Activated CD8-positive, alpha-beta T cell treated with anti-CD3 and anti-CD28 coated beads for 36 hours (primary cell): ENCODE data around the gene TRIM68. TPM values are rescaled to one million over a fixed set of nuclear protein-coding genes. Genes with fewer than 3 reads are reported as not detected.

ENCODE experiments used
- ATAC-seq: fragments of 200-7000 bp; cut with Tn5 transposase; one replicate; pipeline ENCODE4 v1.10.0; 2021; ENCODE audit warnings: mild to moderate bottlenecking, moderate library complexity
- CTCF ChIA-PET: fragments of 350-600 bp; sonication (Branson Sonifier 250); formaldehyde crosslinking; loops from one replicate; lab custom pipeline; 2021; ENCODE audit warnings: antibody characterized with exemption; lab: Charles Lee
- POLR2A ChIA-PET: fragments of 350-600 bp; sonication (Branson Sonifier 250); formaldehyde crosslinking; loops from one replicate; lab custom pipeline; 2021; ENCODE audit warnings: antibody characterized with exemption; lab: Charles Lee
- DNase-seq: peaks from one replicate; pipeline ENCODE4 v3.0.0-alpha.2; 2020
- H3K27ac Mint-ChIP-seq: one replicate; pipeline ENCODE4 v1.8.0; 2021; ENCODE audit warnings: mild to moderate bottlenecking, mixed read lengths
- H3K27me3 Mint-ChIP-seq: one replicate; pipeline ENCODE4 v1.8.0; 2021; ENCODE audit warnings: mixed read lengths
- H3K36me3 Mint-ChIP-seq: one replicate; pipeline ENCODE4 v1.8.0; 2021; ENCODE audit warnings: low read depth, mixed read lengths
- H3K4me1 Mint-ChIP-seq: one replicate; pipeline ENCODE4 v1.8.0; 2021; ENCODE audit warnings: low read depth, mixed read lengths
- H3K4me3 Mint-ChIP-seq: one replicate; pipeline ENCODE4 v1.8.0; 2021; ENCODE audit warnings: mild to moderate bottlenecking, moderate library complexity, mixed read lengths
- H3K9me3 Mint-ChIP-seq: one replicate; pipeline ENCODE4 v1.8.0; 2021; ENCODE audit warnings: mixed read lengths
- intact Hi-C: fragments of 100-400 bp; cut with micrococcal nuclease; formaldehyde crosslinking; loops from one replicate; pipeline ENCODE4 v1.10.0; 2022
- total RNA-seq, 2 experiments: library from RNA; stranded (reverse); gene quantifications; one replicate each; pipeline ENCODE4 v1.2.3, GENCODE V29; 2021
- TF ChIP-seq, protein P1 (sequence below): fragments of 200-600 bp; IDR thresholded peaks from one replicate; pipeline ENCODE4 v1.8.0; 2022; ENCODE audit warnings: antibody characterized with exemption, mild to moderate bottlenecking

TRIM68 gene
- total RNA-seq, 2 experiments from 2014 or later = 10.2 to 11.4 TPM

DNA sequence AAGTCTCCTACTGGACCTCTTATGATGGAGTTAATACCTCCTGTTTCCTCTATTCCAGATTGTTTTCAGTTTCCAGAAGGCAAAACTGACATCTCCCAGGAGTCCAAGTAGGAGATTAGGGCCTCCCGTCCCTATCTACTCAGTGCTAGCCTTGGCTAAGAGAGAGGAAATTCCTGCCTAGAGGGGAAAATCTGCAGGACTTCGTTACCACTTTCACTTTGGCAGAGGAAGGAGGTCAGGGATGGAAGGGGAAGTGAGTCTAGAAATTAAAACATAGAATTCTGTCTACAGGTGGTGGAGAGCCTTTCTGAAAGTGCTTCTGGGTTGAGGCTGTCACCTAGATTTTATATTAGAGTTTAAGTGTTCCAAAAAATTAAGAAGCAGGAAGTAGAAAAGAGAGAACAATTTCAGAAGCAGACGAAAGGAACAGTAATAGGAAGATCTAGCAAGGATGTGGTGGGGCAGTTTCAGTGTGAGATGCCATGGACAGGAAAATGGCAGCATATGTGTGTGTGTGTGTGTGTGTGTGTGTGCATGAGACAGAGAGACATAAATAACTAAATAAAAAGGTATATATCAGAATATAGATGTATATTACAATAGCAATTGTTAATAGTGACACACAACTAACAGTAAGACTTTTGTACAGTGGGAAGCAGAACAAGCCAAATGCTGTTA lies 2.4 kb upstream of the TRIM68 start:
- Mint-ChIP-seq H3K4me1 (peaks cover 33% of the 10 kb centered on the region), H3K27ac (peak overlapping the region; percentile 90), H3K27me3 (no peaks in the 10 kb centered on the region), H3K36me3 (no peaks in the 10 kb centered on the region), H3K9me3 (peaks cover 2% of the 10 kb centered on the region), H3K4me3 (peak overlapping the region; percentile 62)
- CTCF ChIA-PET = interaction anchor here (4.2 kb wide), 1 partner anchor 27 kb away, joined by 17 read pairs; the partner anchor contains the start of gene OR51D1
- peak; percentile 57 for DNase-seq
- TF ChIP-seq, protein P1, sequence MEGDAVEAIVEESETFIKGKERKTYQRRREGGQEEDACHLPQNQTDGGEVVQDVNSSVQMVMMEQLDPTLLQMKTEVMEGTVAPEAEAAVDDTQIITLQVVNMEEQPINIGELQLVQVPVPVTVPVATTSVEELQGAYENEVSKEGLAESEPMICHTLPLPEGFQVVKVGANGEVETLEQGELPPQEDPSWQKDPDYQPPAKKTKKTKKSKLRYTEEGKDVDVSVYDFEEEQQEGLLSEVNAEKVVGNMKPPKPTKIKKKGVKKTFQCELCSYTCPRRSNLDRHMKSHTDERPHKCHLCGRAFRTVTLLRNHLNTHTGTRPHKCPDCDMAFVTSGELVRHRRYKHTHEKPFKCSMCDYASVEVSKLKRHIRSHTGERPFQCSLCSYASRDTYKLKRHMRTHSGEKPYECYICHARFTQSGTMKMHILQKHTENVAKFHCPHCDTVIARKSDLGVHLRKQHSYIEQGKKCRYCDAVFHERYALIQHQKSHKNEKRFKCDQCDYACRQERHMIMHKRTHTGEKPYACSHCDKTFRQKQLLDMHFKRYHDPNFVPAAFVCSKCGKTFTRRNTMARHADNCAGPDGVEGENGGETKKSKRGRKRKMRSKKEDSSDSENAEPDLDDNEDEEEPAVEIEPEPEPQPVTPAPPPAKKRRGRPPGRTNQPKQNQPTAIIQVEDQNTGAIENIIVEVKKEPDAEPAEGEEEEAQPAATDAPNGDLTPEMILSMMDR = no peak
- POLR2A ChIA-PET = no interaction called here
- intact Hi-C loops = no loop called here
- no peak for ATAC-seq

DNA sequence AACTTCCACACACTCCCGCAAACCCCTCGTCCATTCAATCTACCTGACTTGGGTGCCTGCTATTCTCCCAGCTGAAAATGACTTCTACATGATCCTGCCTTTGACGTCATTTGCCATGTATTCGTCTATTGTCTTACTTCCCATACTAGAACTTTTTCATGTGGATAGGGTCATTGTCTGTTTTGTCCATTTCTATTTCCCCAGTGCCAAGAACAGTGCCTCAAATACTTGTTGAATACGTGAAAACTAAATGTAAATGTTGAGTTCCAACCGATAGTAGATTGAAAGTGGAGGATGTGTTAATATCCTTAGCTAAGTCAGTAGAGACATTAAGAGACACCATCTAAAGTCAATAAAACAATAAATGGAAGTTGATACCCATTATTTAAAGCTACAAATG lies 935 bp downstream of the TRIM68 start:
- peak overlapping the region; percentile 89 for H3K27ac Mint-ChIP-seq
- H3K36me3 Mint-ChIP-seq = no peaks in the 10 kb centered on the region
- H3K4me1 Mint-ChIP-seq = peaks cover 37% of the 10 kb centered on the region
- H3K27me3 Mint-ChIP-seq = no peaks in the 10 kb centered on the region
- intact Hi-C loops = no loop called here
- POLR2A ChIA-PET = interaction anchor here (0.5 to 1.7 kb wide), 2 partner anchors 15 to 1914 kb away, joined by 3 to 4 read pairs; no protein-coding TSS in a partner anchor
- CTCF ChIA-PET = interaction anchor here (1.1 to 4.2 kb wide), 5 partner anchors 30 to 421 kb away, joined by 3 to 17 read pairs (median 3); partner anchors contain the start of genes OR51D1 and TRIM21
- peaks cover 2% of the 10 kb centered on the region for H3K9me3 Mint-ChIP-seq
- DNase-seq = no peak
- TF ChIP-seq, protein P1 = no peak
- H3K4me3 Mint-ChIP-seq = peak overlapping the region; percentile 90
- ATAC-seq = no peak

- intact Hi-C loops = no loop called here
- Mint-ChIP-seq H3K27me3 (no peaks in the 10 kb centered on the region), H3K36me3 (no peaks in the 10 kb centered on the region), H3K4me1 (peaks cover 37% of the 10 kb centered on the region), H3K9me3 (peaks cover 2% of the 10 kb centered on the region), H3K27ac (no peak overlapping the region), H3K4me3 (peak overlapping the region; percentile 90)
- ChIA-PET CTCF (interaction anchor here (1.1 to 4.2 kb wide), 4 partner anchors 31 to 419 kb away, joined by 3 to 17 read pairs (median 4); partner anchors contain the start of genes OR51D1 and TRIM21), POLR2A (interaction anchor here (0.6 to 1.7 kb wide), 2 partner anchors 15 to 1235 kb away, joined by 3 to 4 read pairs; no protein-coding TSS in a partner anchor)
- no peak for DNase-seq
- TF ChIP-seq, protein P1 = no peak
- ATAC-seq = no peak
These were observed 1.6 kb downstream of the TRIM68 start for GRCh38 chr11:4606231-4607015.

- peaks cover 7% of the 10 kb centered on the region for H3K36me3 Mint-ChIP-seq
- H3K4me1 Mint-ChIP-seq = peaks cover 32% of the 10 kb centered on the region
- TF ChIP-seq, protein P1 = no peak
- intact Hi-C loops = no loop called here
- ATAC-seq = no peak
- POLR2A ChIA-PET = interaction anchor here (0.6 kb wide), 1 partner anchor 119 kb away, joined by 3 read pairs; no protein-coding TSS in a partner anchor
- CTCF ChIA-PET = interaction anchor here (2.5 kb wide), 1 partner anchor 418 kb away, joined by 7 read pairs; no protein-coding TSS in a partner anchor
- no peak overlapping the region for H3K4me3 Mint-ChIP-seq
- peaks cover 2% of the 10 kb centered on the region for H3K9me3 Mint-ChIP-seq
- H3K27me3 Mint-ChIP-seq = no peaks in the 10 kb centered on the region
- H3K27ac Mint-ChIP-seq = no peak overlapping the region
- DNase-seq = no peak
These were observed 3.0 kb downstream of the TRIM68 start for GRCh38 chr11:4605057-4605456.
